HuH-7 (cell line): ENCODE data around the gene RELCH.
"Not testable (repeated sequence)": the region's sequence is repeated elsewhere in the genome, so short reads cannot be mapped to it uniquely, and the experiment has no call there.

Experiments
- DNase-seq: peaks from one replicate; pipeline ENCODE4 v3.0.0; 2011; ENCODE audit warnings: low spot score

RELCH gene, protein sequence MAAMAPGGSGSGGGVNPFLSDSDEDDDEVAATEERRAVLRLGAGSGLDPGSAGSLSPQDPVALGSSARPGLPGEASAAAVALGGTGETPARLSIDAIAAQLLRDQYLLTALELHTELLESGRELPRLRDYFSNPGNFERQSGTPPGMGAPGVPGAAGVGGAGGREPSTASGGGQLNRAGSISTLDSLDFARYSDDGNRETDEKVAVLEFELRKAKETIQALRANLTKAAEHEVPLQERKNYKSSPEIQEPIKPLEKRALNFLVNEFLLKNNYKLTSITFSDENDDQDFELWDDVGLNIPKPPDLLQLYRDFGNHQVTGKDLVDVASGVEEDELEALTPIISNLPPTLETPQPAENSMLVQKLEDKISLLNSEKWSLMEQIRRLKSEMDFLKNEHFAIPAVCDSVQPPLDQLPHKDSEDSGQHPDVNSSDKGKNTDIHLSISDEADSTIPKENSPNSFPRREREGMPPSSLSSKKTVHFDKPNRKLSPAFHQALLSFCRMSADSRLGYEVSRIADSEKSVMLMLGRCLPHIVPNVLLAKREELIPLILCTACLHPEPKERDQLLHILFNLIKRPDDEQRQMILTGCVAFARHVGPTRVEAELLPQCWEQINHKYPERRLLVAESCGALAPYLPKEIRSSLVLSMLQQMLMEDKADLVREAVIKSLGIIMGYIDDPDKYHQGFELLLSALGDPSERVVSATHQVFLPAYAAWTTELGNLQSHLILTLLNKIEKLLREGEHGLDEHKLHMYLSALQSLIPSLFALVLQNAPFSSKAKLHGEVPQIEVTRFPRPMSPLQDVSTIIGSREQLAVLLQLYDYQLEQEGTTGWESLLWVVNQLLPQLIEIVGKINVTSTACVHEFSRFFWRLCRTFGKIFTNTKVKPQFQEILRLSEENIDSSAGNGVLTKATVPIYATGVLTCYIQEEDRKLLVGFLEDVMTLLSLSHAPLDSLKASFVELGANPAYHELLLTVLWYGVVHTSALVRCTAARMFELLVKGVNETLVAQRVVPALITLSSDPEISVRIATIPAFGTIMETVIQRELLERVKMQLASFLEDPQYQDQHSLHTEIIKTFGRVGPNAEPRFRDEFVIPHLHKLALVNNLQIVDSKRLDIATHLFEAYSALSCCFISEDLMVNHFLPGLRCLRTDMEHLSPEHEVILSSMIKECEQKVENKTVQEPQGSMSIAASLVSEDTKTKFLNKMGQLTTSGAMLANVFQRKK

DNA sequence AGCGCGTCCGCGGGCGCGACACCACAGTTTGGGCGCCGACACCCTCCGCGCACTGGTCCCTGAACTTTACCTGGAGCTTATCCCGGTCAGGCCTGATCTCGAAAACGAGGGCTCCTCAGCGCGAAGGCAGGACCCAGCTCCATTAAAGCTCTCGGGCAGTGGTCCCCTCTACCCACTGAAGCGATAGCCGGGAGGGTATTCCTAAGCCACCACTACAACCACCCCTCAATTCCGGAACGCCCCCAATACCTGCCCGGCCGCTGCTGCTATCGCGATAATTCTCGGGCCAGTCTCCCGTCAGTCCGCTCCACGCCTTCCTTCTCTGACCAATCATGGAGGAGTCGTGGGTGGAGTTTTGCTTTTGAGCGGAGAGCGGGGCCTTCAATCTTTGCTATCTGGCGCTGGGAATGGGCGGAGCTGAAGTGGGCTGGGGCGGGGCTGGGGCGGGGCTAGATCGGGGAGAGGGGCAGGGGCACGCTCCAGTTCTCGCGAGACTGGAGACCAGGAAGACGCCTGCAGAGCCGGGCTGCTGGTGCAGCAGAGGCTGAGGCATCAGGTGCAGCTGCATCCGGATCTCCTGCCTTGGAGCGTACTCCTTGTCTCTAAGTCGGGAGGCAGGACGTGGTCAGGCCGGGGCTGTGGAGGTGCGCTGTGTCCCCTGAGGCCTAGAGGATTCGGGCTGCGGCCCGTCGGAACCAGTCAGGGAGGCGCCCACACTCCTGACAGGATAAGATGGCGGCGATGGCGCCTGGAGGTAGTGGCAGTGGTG, at the start of gene RELCH, which contains the start of gene PIGN:
Gene RELCH (plus strand): TSS at position 482 of the 769 bp plus-strand sequence. CDS start 251 bp downstream, at position 733.
Gene PIGN (minus strand): TSS at position 283 of the 769 bp plus-strand sequence. CDS start 25,703 bp downstream, outside the sequence.
- peak; percentile 82 for DNase-seq

DNA sequence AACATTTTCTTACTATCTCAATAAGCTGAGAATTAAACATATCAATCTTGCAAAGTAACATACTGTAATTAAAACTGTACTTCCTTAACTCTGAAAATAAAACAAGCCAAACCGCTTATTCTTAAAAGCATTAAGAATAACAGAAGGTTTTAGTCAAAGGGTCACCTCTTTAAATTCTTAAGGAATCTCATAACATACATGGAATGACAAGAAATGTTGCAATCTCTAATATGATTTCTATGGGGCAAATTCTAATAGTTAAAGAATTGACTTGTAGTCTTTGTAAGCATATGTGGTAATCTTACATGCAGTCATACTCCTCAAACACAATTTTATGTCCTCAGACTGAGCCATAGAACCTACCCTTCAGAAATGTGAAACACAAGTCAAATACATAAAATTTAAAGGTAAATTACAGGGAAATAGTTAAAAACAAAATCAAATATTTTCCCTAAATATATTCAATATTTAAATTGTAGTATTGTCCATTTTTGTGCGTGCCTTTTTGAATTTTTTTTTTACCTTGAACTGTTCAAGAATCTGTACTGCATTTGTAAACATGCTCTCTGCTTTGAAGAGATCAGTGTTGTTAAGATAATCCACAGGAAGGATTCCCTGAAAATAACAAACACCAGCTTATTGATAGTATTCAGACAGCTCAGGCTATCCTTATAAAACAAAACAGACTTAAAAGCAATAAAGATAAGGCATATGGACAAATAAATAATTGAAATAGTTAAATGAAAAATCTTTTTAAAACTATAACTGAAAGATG, 48.4 kb upstream of the RELCH start:
- no peak for DNase-seq

DNA sequence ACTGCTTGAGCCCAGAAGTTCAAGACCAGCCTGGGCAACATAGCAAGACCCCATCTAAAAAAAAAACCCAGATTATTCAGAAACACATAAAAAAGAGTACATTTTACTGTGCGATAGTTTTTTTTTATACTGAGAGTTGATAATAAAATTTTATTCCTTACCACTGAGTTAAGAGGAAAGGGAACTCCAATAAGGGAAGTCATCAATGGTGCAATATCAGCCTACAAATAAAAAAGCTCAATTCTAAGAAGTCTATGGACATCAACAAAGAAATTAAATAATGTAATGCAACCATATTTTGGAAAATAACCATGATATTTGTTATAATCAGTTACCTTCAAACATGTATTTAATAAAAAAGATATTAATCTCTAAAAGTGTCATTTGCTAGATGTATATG, 46.8 kb upstream of the RELCH start:
- DNase-seq: no peak

DNA sequence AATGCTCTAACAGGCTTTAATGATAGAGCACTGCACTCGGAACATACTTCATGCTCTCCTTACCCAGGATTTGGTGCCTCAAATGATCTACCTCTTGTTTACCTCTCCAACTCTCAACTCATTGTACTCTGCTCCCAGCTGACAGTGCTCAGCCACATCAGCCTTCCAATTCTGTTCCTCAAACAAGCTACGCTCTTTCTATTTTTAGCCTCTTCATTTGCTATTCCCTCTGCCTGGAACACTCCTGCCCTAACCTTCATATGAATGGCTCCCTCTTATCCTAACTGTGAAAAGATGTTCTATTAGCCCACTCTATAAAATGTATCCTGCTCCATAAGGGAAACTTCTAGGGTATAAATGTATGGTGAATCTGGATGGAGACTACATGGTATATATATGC, 42.7 kb upstream of the RELCH start:
- no peak for DNase-seq

DNA sequence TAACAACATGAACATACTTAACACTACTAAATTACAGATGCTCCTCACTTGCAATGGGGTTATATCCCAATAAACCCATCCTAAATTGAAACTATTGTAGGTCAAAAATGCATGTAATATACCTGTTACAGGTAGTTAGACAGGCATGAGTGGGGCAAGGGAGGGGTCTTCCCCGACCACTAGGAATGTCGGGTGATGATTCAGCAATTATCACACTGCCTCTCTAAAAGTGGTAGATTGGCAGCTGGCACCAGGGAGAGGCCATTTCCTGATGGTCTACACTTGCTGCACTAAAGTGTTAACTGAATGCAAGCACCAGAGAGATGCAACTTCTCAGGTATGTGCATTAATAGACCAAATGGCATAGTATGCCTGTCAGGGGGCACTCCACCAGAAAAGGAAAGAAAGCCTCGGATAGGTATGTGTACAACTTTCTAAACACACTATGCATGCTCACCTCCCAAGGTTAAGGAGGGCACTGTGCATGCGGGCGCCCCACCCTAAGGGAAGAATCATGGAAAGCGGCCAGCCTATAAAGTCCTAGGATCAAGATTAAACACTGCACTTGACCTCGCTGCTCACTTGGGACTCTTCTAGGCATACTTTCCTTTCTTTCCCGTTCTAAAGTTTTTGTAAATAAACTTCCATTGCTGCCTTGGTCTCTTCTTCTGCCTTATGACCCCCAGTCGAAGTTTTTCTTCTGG, 35.8 kb upstream of the RELCH start:
- DNase-seq: no peak

DNA sequence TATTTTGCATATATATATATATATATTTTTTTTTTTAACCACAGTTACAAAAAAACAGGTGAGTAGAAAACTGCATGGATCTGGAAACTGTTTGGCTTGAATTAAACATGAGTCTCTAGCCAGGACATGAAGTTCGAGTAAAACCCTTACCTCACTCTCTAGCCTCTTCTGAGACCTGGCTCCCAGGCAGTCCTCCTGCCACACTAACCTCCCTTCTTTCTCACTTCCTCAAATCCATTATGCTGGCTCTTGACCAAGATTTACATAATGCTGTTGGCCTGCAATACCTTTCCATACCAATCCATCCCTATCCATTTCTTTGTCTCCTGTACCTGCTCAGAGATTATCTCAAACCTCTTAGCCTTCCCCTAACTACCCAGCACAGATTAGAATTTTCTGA, 34.2 kb upstream of the RELCH start:
- DNase-seq: no peak

DNA sequence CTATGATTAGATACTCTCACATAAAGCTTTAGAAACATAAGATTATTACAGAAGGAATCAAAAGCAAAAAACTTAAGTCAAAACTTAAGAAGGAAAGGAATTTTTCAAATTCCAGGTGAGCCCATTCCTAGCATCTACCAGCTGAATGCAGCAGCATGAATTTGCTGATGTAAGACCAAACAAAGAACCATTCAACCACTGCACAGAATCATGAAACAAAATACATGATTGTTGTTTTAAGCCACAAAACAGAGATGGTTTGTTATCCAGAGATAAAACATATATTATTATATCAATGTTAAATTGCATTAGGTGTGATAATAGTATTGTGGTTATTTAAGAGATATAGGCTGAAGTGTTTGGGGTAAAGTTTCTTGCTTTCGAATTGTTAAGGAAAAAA, 29.2 kb upstream of the RELCH start:
- no peak for DNase-seq

DNA sequence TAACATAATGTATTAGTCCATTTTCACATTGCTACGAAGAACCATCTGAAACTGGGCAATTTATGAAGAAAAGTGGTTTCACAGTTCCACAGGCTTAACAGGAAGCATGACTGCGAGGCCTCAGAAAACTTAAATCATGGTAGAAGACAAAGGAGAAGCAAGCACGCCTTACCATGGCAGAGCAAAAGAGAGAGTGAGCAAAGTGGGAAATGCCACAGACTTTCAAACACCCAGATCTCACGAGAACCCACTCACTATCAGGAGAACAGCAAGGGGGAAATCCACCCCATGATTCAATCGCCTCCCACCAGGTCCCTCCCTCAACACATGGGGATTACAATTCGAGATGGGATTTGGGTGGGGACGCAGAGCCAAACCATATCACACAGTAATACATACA, 22.7 kb upstream of the RELCH start:
- no peak for DNase-seq

DNA sequence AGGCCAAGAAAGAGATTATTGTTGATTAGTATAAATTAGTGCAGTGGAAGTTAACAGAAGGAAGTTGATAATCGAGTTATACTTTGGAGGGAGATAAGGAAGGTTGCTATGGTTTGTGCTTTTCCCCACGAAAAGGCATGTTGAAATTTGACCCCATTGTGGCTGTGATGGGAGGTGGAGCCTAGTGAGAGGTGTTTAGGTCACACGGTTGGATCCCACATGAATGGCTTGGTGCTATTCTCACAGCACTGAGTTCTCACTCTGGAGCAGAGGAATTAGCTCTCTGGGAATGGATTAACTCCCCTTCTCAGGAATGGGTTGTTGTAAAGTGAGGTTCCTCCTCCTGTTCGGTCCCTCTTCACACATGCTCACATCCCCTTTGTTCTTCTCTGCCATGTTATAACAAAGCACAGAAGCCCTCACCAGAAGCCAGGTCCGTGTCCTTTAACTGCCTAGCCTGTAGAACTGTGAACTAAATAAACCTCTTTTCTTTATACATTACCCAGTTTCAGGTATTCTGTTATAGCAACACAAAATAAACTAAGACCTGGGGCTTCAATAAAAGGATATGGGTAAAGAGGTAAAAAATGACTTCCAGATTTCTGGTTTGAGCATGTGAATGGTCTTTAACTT, 22.1 kb upstream of the RELCH start:
- DNase-seq: no peak

DNA sequence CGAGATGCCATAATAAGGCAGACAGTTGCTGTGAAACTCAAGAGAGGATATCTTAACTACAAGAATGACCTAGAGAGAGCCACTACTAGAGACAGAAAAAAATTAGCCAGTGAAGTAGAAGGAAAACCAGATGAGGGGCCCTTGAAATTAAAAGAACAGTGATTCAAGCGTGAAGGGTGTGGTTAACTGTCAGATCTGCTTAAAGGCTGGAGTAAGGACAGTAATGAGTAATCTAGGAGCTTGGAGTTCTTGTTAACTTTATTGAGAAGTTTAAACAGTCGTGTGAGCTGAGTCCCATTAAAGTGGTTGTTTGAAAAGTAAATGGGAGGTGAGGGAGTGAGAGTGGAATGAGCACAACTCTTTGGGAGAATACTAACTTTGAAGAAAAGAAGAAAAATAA, 21.5 kb upstream of the RELCH start:
- no peak for DNase-seq

DNA sequence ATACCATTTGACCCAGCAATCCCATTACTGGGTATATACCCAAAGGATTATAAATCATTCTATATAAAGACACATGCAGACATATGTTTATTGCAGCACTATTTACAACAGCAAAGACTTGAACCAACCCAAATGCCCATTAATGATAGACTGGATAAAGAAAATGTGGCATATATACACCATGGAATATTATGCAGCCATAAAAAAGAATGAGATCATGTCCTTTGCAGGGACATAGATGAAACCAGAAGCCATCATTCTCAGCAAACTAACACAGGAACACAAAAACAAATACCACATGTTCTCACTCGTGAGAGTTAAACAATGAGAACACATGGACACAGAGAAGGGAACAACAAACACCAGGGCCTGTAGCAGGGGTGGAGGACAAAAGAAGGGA, 20.5 kb upstream of the RELCH start:
- not testable (repeated sequence) for DNase-seq

DNA sequence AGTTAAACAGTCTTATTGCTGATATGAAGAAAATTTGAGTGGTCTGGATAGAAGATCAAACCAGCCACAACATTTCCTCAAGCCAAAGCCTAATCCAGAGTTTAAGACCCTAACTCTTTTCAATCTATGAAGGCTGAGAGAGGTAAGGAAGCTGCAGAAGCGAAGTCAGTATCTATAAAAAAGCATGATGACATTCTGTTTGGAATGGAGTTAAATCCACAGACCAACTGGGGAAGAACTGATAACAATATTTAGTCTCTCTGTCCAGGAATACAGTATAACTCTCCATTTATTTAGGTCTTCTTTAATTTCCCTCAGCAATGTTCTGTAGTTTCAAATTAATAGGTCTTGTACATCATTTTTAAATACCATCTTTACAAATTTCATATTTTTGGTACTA, 16.2 kb upstream of the RELCH start:
- DNase-seq: no peak

DNA sequence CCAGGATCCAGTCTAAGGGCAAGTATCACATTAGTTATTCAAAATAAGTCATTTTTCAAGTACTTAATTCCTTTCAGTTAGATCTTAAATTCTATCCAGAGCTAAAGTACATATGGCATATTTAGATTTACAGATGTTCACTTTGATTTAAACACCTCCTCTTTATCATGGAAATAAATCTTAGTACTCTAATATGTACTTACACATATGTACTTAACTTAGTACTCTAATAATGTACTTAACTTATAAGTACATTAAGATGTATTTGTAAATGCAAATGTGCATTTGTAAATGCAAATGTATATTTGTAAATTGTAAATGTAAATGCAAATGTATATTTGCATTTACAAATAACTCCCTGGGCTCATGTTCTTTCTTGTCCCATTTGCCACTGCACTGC, 14.8 kb upstream of the RELCH start:
- no peak for DNase-seq

DNA sequence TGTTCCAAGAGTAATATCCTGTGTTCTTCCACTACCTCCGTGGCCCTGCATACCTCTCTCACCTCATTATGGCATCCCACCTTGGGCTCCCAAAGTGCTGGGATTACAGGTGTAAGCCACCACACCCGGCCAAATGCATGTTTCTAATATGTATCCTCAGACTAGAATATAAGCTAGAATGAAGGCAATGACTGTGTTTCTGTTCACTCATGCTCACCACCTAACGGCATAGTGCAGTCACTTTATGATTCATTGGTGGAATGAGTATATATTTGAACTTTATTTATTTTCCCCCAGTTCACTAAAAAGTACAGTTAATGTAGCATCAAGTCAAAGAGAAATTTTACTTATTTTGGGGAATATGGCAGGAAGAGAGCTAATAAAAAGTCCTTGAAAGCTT, 11.5 kb upstream of the RELCH start:
- DNase-seq: no peak

DNA sequence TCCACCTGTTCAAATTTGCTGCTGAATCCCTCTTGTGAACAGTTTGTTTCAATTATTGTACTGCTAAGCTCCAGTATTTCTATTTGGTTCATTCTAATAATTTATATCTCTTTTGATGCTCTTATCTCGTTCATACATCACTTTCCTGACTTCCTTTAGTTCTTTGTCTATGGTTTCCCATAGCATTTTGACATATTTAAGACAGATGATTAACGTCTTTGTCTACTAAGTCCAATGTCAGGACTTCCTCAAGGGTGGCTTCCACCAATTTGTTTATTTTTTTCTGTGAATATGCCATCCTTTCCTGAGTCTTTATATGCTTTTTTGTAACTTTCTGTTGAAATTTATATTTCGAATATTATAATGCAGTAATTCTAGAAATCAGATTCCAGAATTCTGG, 9.8 kb upstream of the RELCH start:
- no peak for DNase-seq

DNA sequence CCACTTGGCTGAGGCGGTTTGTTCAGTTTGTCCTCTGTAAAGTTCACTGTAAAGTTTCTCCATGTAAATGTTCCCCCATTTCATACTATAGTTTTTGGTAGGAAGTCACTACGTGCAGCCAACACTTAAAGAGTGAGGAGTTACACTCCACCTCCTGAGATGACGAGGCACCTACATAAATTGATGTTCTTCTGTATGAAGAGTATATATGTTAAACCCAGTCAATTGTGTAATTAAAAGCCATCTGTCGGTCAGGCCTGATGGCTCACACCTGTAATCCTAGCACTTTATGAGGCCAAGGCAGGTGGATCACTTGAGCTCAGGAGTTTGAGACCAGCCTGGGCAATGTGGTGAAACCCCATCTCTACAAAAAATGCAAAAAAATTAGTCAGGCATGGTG, 7.8 kb upstream of the RELCH start:
- DNase-seq: no peak

DNA sequence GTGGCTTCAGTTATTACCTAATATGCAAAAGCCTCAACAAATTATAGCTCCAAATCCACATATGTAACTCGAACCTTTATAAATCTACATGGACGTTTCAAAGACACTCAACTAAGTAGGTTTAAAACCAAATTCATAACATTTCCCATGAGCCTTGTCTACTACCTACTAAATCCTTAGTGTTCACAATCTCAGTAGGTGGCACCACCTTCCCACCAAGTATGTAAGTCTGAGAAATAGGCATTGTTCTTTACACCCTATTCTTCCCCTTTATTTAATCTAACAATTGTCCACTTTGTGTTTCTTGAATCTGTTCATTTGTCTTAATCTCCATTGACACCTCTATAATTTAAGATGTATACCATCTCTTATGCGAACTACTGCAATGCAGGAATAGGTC, 4.8 kb upstream of the RELCH start:
- DNase-seq: no peak

DNA sequence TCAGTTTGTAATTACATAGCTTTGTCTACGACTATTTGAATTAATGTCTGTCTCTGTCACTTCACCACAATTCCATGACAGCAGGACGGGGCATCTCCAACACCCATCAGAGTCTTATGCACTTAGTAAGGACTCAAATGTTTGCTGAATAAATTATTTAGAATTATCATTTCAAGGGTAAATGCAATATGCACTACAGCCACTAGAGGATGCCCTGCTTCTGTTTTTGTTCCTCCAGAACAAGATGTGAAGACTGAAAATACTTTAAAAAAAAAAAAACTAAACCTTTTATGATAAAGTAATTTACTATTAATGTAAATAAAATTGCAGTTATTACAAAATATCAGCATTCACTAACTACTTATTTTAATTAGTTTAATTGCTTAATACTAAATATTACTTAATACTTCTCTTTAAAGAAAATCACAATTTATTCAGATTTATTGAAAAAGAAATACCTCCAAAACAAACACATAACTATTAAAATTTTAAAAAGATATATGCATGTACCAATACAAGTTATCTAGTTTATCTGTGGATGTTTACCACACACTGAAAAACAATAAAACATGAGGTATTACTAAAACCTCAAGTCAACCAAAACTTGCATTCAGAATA, 3.4 kb upstream of the RELCH start:
- DNase-seq: no peak

DNA sequence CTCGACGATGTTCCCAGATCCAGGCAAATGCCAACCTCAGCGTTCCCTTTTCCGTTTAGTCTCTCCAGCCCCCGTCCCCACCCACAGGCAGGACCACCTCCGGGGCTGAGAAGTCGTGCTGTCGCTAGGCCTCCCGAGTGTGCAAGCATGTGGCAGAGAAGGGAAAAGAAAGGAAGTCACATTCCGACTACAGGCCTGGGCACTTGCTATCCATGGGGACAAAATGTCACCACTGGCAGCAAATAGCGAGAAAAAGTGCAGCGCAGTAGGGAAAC, 619 bp upstream of the RELCH start:
- DNase-seq: peak; percentile 11
